ENCODE data around the gene SDC1. TPM values are rescaled to one million over a fixed set of nuclear protein-coding genes. Genes with fewer than 3 reads are reported as not detected.
A peak's percentile ranks its signal among the peaks of the same experiment; 100 is the strongest.

Gene SDC1
- total RNA-seq, 1 donor from 2014 or later, result 85.4 TPM

DNA sequence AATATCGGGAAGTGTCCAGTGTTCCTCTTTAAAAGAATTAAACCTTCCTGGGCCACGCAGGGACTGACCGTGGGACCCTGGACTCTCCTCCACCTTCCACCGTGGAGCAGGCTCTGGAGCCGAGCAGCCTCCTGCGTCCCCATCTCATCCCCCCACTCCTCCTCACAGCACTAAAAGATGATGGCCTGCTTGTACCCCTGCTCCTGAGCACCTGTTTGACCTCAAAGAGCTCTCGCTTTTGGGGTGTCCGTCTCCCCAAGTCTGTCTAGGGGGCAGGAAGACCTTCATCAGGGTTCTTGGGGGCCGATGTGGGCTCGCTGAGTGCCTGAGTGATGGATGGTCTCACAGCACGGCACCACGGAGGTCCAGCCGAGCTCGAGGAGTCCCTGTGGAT is 1.2 kb upstream of the SDC1 start:
- no peaks in the 10 kb centered on the region for H3K9me3 Mint-ChIP-seq
- H3K4me1 Mint-ChIP-seq, result peaks cover 27% of the 10 kb centered on the region
- H3K36me3 Mint-ChIP-seq (ENCODE audit: low read depth), result no peaks in the 10 kb centered on the region
- no peaks in the 10 kb centered on the region for H3K27me3 Mint-ChIP-seq (ENCODE audit: low read depth)
- peak overlapping the region; percentile 94 for H3K4me3 Mint-ChIP-seq
- no peak overlapping the region for H3K27ac Mint-ChIP-seq (ENCODE audit: unreplicated experiment)
- TF ChIP-seq, protein P1, sequence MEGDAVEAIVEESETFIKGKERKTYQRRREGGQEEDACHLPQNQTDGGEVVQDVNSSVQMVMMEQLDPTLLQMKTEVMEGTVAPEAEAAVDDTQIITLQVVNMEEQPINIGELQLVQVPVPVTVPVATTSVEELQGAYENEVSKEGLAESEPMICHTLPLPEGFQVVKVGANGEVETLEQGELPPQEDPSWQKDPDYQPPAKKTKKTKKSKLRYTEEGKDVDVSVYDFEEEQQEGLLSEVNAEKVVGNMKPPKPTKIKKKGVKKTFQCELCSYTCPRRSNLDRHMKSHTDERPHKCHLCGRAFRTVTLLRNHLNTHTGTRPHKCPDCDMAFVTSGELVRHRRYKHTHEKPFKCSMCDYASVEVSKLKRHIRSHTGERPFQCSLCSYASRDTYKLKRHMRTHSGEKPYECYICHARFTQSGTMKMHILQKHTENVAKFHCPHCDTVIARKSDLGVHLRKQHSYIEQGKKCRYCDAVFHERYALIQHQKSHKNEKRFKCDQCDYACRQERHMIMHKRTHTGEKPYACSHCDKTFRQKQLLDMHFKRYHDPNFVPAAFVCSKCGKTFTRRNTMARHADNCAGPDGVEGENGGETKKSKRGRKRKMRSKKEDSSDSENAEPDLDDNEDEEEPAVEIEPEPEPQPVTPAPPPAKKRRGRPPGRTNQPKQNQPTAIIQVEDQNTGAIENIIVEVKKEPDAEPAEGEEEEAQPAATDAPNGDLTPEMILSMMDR (conservative IDR thresholded peaks at IDR 0.05), result no peak
- DNase-seq (ENCODE audit: low read depth, low spot score), result no peak

DNA sequence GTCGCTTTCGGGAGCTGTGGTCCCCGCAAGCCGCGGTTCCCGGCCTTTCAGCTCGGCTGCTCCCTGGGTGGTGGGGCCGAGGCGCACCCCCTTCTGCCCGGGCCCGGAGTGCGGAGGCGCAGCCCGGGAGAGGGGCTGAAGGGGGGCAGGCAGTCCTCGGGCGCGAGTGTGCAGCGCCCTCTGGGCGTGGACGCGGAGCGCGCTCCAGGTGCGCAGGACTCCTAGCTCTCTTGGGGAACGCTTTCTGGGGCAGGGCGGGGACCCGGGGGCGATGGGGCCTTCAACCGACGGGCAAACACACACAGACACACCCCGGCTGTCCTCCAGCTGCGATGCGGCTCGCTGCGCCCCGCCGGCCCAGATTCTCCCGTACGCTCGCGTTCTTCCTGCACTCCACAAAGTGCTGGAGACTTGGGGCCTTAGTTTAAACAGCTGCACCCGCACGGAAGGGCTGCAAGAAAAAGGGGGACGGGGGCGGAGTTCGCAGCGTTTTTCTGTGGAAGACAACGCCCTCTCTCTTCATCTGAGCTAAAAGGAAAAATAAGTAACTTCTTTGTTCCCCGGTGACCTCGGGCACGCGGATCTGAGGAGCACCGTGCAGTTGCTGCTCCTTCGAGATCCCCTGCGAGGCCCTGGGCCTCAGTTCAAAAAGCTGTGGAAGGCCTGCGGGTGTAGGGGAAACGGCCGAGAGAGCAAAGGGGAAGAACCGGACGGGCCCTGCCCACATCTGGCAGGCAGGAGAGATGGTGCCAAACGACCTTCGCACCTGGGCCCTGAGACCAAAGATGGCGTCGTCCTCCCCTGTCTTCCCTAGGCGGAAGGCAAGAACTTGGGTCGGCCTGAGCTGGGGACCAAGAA is 593 bp upstream of the SDC1 start:
- H3K4me3 Mint-ChIP-seq, result peak overlapping the region; percentile 94
- H3K27ac Mint-ChIP-seq (ENCODE audit: unreplicated experiment), result peak overlapping the region; percentile 92
- no peaks in the 10 kb centered on the region for H3K36me3 Mint-ChIP-seq (ENCODE audit: low read depth)
- DNase-seq (ENCODE audit: low read depth, low spot score), result peak; percentile 63
- TF ChIP-seq, protein P1 (conservative IDR thresholded peaks at IDR 0.05), result peak; percentile 65
- no peaks in the 10 kb centered on the region for H3K9me3 Mint-ChIP-seq
- peaks cover 31% of the 10 kb centered on the region for H3K4me1 Mint-ChIP-seq
- no peaks in the 10 kb centered on the region for H3K27me3 Mint-ChIP-seq (ENCODE audit: low read depth)

DNA sequence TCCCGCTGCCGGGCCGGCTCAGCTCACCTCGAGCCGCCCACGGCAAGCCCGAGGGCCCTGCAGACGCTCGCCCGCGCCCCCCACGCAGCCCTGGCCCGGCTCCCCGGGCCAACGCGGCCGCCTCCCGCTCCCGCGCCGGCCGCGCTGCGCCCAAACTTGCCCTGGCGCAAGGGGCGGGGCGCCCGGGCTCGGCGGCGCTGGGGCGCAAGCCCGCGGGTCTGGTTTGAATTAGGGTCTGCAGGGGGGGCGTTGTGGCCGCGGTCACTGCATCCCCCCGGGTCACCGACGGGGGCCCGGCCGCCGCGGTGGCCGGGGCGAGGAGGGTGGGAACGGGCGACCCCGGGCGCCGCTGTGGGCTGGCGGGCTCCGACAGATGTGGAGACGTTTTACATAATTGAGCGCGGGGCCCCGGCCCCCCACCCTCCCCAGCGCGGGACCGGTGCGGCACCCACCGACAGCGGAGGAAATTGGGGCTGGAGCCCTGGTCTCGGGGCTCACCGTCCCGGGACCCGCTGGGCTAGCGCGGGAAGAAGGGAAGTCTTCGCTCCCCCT is 690 bp downstream of the SDC1 start:
- Mint-ChIP-seq H3K27me3 (ENCODE audit: low read depth) (no peaks in the 10 kb centered on the region), H3K4me3 (no peak overlapping the region), H3K36me3 (ENCODE audit: low read depth) (no peaks in the 10 kb centered on the region), H3K27ac (ENCODE audit: unreplicated experiment) (no peak overlapping the region), H3K9me3 (no peaks in the 10 kb centered on the region), H3K4me1 (peaks cover 41% of the 10 kb centered on the region)
- peak; percentile 37 for DNase-seq (ENCODE audit: low read depth, low spot score)
- TF ChIP-seq, protein P1 (conservative IDR thresholded peaks at IDR 0.05), result no peak

DNA sequence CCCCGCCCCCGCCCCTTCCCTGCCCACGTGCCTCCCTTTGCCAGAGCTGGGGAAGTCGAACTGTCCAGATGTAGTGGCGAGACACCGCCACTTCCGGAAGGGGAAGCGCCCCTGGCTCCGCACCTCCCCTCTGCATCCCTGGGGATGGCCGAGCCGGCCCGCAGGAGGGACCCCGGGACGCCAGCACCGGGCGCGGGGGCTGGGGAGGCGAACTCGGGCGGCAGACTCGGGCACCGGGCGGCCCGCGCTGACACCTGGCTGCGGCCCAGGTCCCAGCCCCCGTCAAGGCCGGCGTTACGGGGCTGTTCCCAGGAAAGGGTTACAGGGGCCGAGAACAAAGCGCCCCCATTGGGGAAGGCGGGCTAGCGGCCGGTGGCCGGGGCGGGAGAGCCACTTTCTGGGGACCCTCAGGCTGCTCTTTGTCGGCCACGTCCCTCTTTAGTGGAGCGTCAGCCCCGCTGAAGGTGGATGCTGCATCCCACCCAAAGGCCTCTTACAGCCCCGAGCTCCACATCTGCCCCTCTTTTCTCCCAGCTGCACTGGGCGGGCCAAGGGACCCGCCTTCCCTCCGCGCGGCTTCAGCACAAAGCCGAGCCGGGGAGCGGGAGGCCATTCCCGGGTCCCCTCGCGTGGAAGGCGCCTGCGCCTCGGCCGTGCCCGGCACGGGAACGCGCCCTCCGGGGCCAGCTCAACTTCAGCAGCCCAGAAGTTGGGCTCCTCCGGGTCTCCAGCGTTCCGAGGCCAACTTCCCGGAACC is 1.3 kb downstream of the SDC1 start:
- Mint-ChIP-seq H3K36me3 (ENCODE audit: low read depth) (peaks cover under 1% of the 10 kb centered on the region), H3K27ac (ENCODE audit: unreplicated experiment) (no peak overlapping the region), H3K9me3 (no peaks in the 10 kb centered on the region), H3K27me3 (ENCODE audit: low read depth) (no peaks in the 10 kb centered on the region), H3K4me1 (peaks cover 45% of the 10 kb centered on the region), H3K4me3 (peak overlapping the region; percentile 85)
- TF ChIP-seq, protein P1 (conservative IDR thresholded peaks at IDR 0.05), result peak; percentile 24
- DNase-seq (ENCODE audit: low read depth, low spot score), result peak; percentile 48

DNA sequence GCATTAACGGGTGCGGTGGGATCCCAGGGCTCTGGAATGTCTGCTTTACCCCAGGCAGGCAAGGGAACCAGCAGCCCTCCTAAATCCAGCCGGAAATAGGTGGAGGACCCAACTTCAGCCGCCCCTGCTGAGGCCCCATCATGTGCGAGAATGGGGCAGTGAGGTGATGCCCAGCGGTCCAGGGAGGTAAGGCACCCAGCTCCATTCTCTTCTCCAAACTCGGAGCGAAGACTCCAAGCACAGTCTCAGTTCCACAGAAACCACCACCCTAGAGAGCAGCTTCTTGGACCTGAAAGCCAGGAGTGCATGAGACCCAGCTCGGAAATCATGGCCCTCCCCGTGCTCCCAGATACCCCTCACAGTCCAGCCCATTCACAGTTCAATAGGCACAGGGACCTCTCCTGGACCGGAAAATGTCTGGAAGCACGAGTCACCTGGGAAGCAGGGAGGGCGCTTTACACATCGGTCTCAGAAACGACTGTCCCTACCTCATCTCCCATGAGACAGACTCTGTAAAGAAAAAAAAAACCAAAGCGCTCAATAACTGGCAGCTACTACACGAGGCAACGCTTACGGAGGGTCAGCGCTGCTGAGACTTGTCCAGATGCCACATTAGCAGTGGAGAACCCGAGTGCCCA is 2.0 kb downstream of the SDC1 start:
- Mint-ChIP-seq H3K36me3 (ENCODE audit: low read depth) (peaks cover 3% of the 10 kb centered on the region), H3K4me1 (peaks cover 48% of the 10 kb centered on the region), H3K9me3 (no peaks in the 10 kb centered on the region), H3K4me3 (peak overlapping the region; percentile 85), H3K27ac (ENCODE audit: unreplicated experiment) (peak overlapping the region; percentile 43), H3K27me3 (ENCODE audit: low read depth) (no peaks in the 10 kb centered on the region)
- no peak for DNase-seq (ENCODE audit: low read depth, low spot score)
- TF ChIP-seq, protein P1 (conservative IDR thresholded peaks at IDR 0.05), result no peak
